ENCODE measurements around the gene SPOPL. TPM values are rescaled to one million over a fixed set of nuclear protein-coding genes. Genes with fewer than 3 reads are reported as not detected.

SPOPL gene
- total and polyA plus RNA-seq, 10 of the 15 experiments (the other 5 are each of a cell fraction or from before 2014, with no cell fraction given): 4.0 to 25.0 (median 11.5) TPM

- TF ChIP-seq ZNF592 (IDR thresholded peaks at IDR 0.05) (no peak), CBX5 (IDR thresholded peaks at IDR 0.05; ENCODE audit: low read depth) (no peak), SKIL (IDR thresholded peaks at IDR 0.05; ENCODE audit: low read depth, poor library complexity, severe bottlenecking) (no peak), HDGF (IDR thresholded peaks at IDR 0.05) (no peak), ASH2L (IDR thresholded peaks at IDR 0.05; ENCODE audit: borderline replicate concordance, low read depth) (no peak), BCLAF1 (IDR thresholded peaks at IDR 0.05) (no peak), EGR1 (IDR thresholded peaks at IDR 0.05; ENCODE audit: borderline replicate concordance in 1 of 2, low read depth in 2 of 2, low read length in 2 of 2) (no peak), ZBED1 (IDR thresholded peaks at IDR 0.05; ENCODE audit: borderline replicate concordance) (no peak), SIX5 (IDR thresholded peaks at IDR 0.05; ENCODE audit: low read depth, low read length, severe bottlenecking) (no peak), PML (IDR thresholded peaks at IDR 0.05; ENCODE audit: low read length) (no peak), ZNF384 (IDR thresholded peaks at IDR 0.05; ENCODE audit: borderline replicate concordance, low read depth, low read length) (no peak)
- ChIA-PET SMC1A (ENCODE audit: uncharacterized antibody, unreplicated experiment) (no interaction called here), RAD21 (ENCODE audit: unreplicated experiment) (interaction anchor here (1.5 kb wide), 1 partner anchor 25 kb away, joined by 3 read pairs; no protein-coding TSS in a partner anchor), CTCF (interaction anchor here (2.0 kb wide), 2 partner anchors 13 to 25 kb away, joined by 8 to 9 read pairs; no protein-coding TSS in a partner anchor), POLR2A (no interaction called here)
- ATAC-seq (no peak), DNase-seq (ENCODE audit: low read depth, low spot score) (no peak), FAIRE-seq (no peak)
- H3K36me3 ChIP-seq (ENCODE audit: control insufficient read depth in 2 of 2, insufficient read depth in 2 of 2, low read length in 1 of 2): peaks cover 0 to 2% of the 10 kb centered on the region in 2 experiments; a peak in 1 of 4 replicates
- H3K4me1 ChIP-seq (ENCODE audit: control insufficient read depth, insufficient read depth, low read length): peaks cover 9% of the 10 kb centered on the region
- no peak overlapping the region for H3K4me2 ChIP-seq (ENCODE audit: control insufficient read depth, insufficient read depth)
- no peak overlapping the region for H3K9ac ChIP-seq (ENCODE audit: control insufficient read depth, insufficient read depth, low read length)
- H2AFZ ChIP-seq (ENCODE audit: control insufficient read depth, low read depth, low read length): no peak overlapping the region
- in situ Hi-C loops (cut with MboI): no loop called here
- no TSS peak for BruUV-seq (replicated peaks)
- peaks cover 40% of the 10 kb centered on the region for H3K79me2 ChIP-seq (ENCODE audit: control insufficient read depth, insufficient read depth, low read length)
- H3K9me3 ChIP-seq (replicated peaks; ENCODE audit: control insufficient read depth, insufficient read depth, low read length): no peaks in the 10 kb centered on the region
- H3K27ac ChIP-seq (ENCODE audit: control insufficient read depth, insufficient read depth): no peak overlapping the region
- H4K20me1 ChIP-seq (ENCODE audit: control insufficient read depth, insufficient read depth): no peaks in the 10 kb centered on the region
- intact Hi-C loops (cut with micrococcal nuclease; ENCODE audit: unreplicated experiment): loop anchor here (10.0 kb wide), 1 partner anchor 215 kb away; no protein-coding TSS in a partner anchor
- no peak overlapping the region for H3K4me3 ChIP-seq
- 91% methylated on average over 4 of the region's 4 CpGs for WGBS (ENCODE audit: insufficient coverage, insufficient replicate concordance, low lambda C conversion rate, missing lambda C conversion rate)
- H3K27me3 ChIP-seq (replicated peaks in 1 of 2; ENCODE audit: control insufficient read depth in 2 of 2, insufficient read depth in 2 of 2, low read length in 1 of 2): no peaks in the 10 kb centered on the region
These were observed 1.9 kb upstream of the SPOPL start for GRCh38 chr2:138499684-138500083.
